Measurements from ENCODE around the gene MRPS35. TPM values are rescaled to one million over a fixed set of nuclear protein-coding genes. Genes with fewer than 3 reads are reported as not detected.

The MRPS35 gene
- total RNA-seq, 2 experiments from 2014 or later, result 33.9 to 45.5 TPM

DNA sequence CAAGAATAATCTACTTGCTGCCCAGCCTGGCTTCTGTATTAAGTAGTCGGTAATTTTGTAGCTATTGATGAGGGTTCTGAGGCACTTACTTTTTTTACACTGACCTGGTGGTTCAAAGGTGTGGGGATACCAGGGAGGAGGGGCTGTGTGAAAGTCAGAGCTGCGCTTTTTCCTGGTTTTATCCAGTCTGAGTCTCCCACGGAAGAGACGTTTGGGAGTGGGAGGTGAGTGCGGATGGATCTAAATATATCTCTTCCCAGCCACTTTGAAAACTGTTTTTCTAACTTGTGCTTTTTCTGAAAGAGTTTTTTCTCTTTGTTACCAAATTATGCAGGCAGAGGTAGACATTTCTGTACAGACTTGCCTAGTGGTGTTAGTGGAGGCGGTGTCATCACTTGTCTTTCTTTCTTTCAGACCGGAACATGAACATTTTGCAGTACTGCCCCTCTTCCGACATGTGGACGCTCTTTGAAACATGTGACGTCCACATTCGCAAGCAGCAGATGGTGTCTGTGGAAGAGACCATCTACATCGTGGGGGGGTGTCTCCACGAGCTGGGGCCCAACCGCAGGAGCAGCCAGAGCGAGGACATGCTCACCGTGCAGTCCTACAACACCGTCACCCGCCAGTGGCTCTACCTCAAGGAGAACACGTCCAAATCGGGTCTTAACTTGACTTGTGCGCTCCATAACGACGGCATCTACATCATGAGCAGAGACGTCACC, 86.8 kb downstream of the MRPS35 start:
- Histone ChIP-seq H3K4me1 (ENCODE audit: insufficient read depth, low read length, poor library complexity, severe bottlenecking) (no peaks in the 10 kb centered on the region), H3K4me3 (ENCODE audit: low read depth, low read length, poor library complexity, severe bottlenecking) (no peak overlapping the region), H3K79me2 (ENCODE audit: insufficient read depth, low read depth, low read length) (no peaks in the 10 kb centered on the region), H3K27ac (ENCODE audit: low read depth, low read length, poor library complexity, severe bottlenecking) (no peak overlapping the region), H3K9me3 (ENCODE audit: low read length) (no peaks in the 10 kb centered on the region), H4K20me1 (ENCODE audit: insufficient read depth, low read length) (no peaks in the 10 kb centered on the region; the same call in 1 of the 2 replicates), H3K9me2 (ENCODE audit: insufficient read depth, low read length) (no peaks in the 10 kb centered on the region), H3K36me3 (ENCODE audit: insufficient read depth, low read length) (peaks cover 55% of the 10 kb centered on the region), H2AFZ (ENCODE audit: low read length) (no peak overlapping the region), H3K4me2 (ENCODE audit: low read length) (no peak overlapping the region)
- TF ChIP-seq, protein P1, sequence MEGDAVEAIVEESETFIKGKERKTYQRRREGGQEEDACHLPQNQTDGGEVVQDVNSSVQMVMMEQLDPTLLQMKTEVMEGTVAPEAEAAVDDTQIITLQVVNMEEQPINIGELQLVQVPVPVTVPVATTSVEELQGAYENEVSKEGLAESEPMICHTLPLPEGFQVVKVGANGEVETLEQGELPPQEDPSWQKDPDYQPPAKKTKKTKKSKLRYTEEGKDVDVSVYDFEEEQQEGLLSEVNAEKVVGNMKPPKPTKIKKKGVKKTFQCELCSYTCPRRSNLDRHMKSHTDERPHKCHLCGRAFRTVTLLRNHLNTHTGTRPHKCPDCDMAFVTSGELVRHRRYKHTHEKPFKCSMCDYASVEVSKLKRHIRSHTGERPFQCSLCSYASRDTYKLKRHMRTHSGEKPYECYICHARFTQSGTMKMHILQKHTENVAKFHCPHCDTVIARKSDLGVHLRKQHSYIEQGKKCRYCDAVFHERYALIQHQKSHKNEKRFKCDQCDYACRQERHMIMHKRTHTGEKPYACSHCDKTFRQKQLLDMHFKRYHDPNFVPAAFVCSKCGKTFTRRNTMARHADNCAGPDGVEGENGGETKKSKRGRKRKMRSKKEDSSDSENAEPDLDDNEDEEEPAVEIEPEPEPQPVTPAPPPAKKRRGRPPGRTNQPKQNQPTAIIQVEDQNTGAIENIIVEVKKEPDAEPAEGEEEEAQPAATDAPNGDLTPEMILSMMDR (conservative IDR thresholded peaks at IDR 0.05; ENCODE audit: low read length), result no peak
- no peak for TF ChIP-seq EZH2phosphoT487 (IDR thresholded peaks at IDR 0.05; ENCODE audit: borderline replicate concordance, low read depth, low read length)
- ChIA-PET CTCF (ENCODE audit: unreplicated experiment) (no interaction called here), POLR2A (interaction anchor here (0.7 kb wide), 2 partner anchors 39 to 56 kb away, joined by 3 read pairs; no protein-coding TSS in a partner anchor)
- no TSS peak for BruUV-seq (replicated peaks)
- intact Hi-C loops (cut with micrococcal nuclease; ENCODE audit: unreplicated experiment), result no loop called here
- no peak for DNase-seq (ENCODE audit: low spot score)

GRCh38 chr12:27800819-27801218, 90.2 kb downstream of the MRPS35 start:
- Histone ChIP-seq H3K4me1 (ENCODE audit: insufficient read depth, low read length, poor library complexity, severe bottlenecking) (no peaks in the 10 kb centered on the region), H3K36me3 (ENCODE audit: insufficient read depth, low read length) (peaks cover 26% of the 10 kb centered on the region), H3K79me2 (ENCODE audit: insufficient read depth, low read depth, low read length) (no peaks in the 10 kb centered on the region), H3K9me3 (ENCODE audit: low read length) (no peaks in the 10 kb centered on the region), H3K4me3 (ENCODE audit: low read depth, low read length, poor library complexity, severe bottlenecking) (no peak overlapping the region), H4K20me1 (ENCODE audit: insufficient read depth, low read length) (no peaks in the 10 kb centered on the region), H3K27ac (ENCODE audit: low read depth, low read length, poor library complexity, severe bottlenecking) (no peak overlapping the region), H2AFZ (ENCODE audit: low read length) (no peak overlapping the region), H3K4me2 (ENCODE audit: low read length) (no peak overlapping the region), H3K9me2 (ENCODE audit: insufficient read depth, low read length) (no peaks in the 10 kb centered on the region)
- BruUV-seq (replicated peaks), result no TSS peak
- intact Hi-C loops (cut with micrococcal nuclease; ENCODE audit: unreplicated experiment), result no loop called here
- DNase-seq (ENCODE audit: low spot score), result no peak
- TF ChIP-seq EZH2phosphoT487 (IDR thresholded peaks at IDR 0.05; ENCODE audit: borderline replicate concordance, low read depth, low read length), result no peak
- TF ChIP-seq, protein P1 (conservative IDR thresholded peaks at IDR 0.05; ENCODE audit: low read length), result no peak
- POLR2A ChIA-PET, result interaction anchor here (1.0 kb wide), 1 partner anchor 21 kb away, joined by 3 read pairs; no protein-coding TSS in a partner anchor
- CTCF ChIA-PET (ENCODE audit: unreplicated experiment), result no interaction called here

- ChIA-PET POLR2A (no interaction called here), CTCF (ENCODE audit: unreplicated experiment) (no interaction called here)
- TF ChIP-seq, protein P1 (conservative IDR thresholded peaks at IDR 0.05; ENCODE audit: low read length), result no peak
- no peak for TF ChIP-seq EZH2phosphoT487 (IDR thresholded peaks at IDR 0.05; ENCODE audit: borderline replicate concordance, low read depth, low read length)
- intact Hi-C loops (cut with micrococcal nuclease; ENCODE audit: unreplicated experiment), result no loop called here
- Histone ChIP-seq H2AFZ (ENCODE audit: low read length) (no peak overlapping the region), H3K27ac (ENCODE audit: low read depth, low read length, poor library complexity, severe bottlenecking) (no peak overlapping the region), H3K9me3 (ENCODE audit: low read length) (no peaks in the 10 kb centered on the region), H3K4me1 (ENCODE audit: insufficient read depth, low read length, poor library complexity, severe bottlenecking) (no peaks in the 10 kb centered on the region), H3K79me2 (ENCODE audit: insufficient read depth, low read depth, low read length) (no peaks in the 10 kb centered on the region), H3K9me2 (ENCODE audit: insufficient read depth, low read length) (no peaks in the 10 kb centered on the region), H4K20me1 (ENCODE audit: insufficient read depth, low read length) (no peaks in the 10 kb centered on the region), H3K4me2 (ENCODE audit: low read length) (no peak overlapping the region), H3K4me3 (ENCODE audit: low read depth, low read length, poor library complexity, severe bottlenecking) (no peak overlapping the region), H3K36me3 (ENCODE audit: insufficient read depth, low read length) (peaks cover 26% of the 10 kb centered on the region)
- no TSS peak for BruUV-seq (replicated peaks)
- DNase-seq (ENCODE audit: low spot score), result no peak
Observed at GRCh38 chr12:27801630-27802029, 91.0 kb downstream of the MRPS35 start.

All from OCI-LY7 (cell line).